ENCODE data around the gene KCNMA1. TPM values are rescaled to one million over a fixed set of nuclear protein-coding genes. Genes with fewer than 3 reads are reported as not detected.

The KCNMA1 gene
- total RNA-seq, 4 donors from 2014 or later = 4.6 to 10.5 (median 7.8) TPM

DNA sequence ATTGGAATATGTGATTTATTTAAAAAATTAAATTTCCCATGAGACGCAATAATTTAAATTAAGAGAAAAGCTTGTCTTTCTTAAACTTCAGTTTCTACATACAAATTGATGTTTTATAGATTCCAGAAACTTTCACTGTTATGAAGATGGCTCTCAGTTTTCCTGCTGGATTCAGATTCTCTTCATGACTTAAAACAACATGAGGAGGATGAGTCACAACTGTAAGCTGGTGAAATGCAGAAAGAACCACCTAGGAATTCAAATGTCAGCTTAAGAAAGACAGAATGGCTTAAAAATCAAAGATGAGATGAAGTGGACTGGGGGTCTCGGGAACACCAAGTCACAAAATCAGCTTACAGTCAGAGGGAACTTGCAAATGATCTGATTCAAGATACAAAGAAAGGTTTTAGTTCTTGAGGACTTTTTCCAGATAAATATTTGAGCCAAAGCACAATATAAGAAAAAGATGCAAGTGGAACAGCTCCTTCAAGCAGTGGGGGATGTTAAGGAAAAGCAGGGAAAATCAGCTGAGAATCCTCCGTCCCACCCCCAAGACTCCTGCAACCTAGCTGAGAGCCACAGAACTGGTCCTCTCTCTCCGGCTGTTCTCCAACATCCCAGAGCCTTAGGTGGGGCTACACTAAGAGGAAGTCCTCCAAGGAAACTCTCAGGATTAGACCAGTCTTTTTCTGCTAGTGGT is 279.8 kb downstream of the KCNMA1 start:
- WGBS = 89% methylated on average over 4 of the region's 4 CpGs
- Histone ChIP-seq H3K36me3 (no peaks in the 10 kb centered on the region), H3K27me3 (no peaks in the 10 kb centered on the region), H3K4me3 (no peak overlapping the region), H3K9me3 (no peaks in the 10 kb centered on the region), H3K27ac (no peak overlapping the region), H3K4me1 (no peaks in the 10 kb centered on the region)
- DNase-seq (ENCODE audit: low spot score in 2 of 2) = no peak
- TF ChIP-seq CTCF (IDR thresholded peaks at IDR 0.05) (no peak), POLR2AphosphoS5 (IDR thresholded peaks at IDR 0.05) (no peak), POLR2A (IDR thresholded peaks at IDR 0.05) (no peak), EP300 (IDR thresholded peaks at IDR 0.05) (no peak)

DNA sequence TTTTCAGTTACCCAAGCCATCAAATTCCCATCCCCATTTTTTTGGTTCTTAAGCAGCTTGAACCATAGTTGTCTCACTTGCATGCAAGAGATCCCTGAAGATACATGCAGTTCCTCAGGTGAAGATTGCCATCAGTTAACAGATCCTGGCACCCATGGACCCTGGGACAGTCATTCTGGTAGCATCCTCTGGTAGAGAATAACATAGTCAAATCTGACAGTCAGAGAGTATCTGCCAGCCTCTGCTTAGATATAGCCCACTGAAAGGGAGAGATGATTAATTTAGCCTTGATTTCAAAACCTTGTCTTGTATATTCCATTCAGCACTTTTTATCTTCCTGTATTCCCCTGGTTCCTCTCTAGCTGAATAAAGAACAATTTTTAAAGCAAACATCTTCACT is 280.4 kb downstream of the KCNMA1 start:
- Histone ChIP-seq H3K27me3 (no peaks in the 10 kb centered on the region), H3K9me3 (no peaks in the 10 kb centered on the region), H3K27ac (no peak overlapping the region), H3K36me3 (no peaks in the 10 kb centered on the region), H3K4me1 (no peaks in the 10 kb centered on the region), H3K4me3 (no peak overlapping the region)
- TF ChIP-seq POLR2A (IDR thresholded peaks at IDR 0.05) (no peak), CTCF (IDR thresholded peaks at IDR 0.05) (no peak), POLR2AphosphoS5 (IDR thresholded peaks at IDR 0.05) (no peak), EP300 (IDR thresholded peaks at IDR 0.05) (no peak)
- DNase-seq (ENCODE audit: low spot score in 2 of 2) = no peak

- TF ChIP-seq CTCF (IDR thresholded peaks at IDR 0.05) (no peak), EP300 (IDR thresholded peaks at IDR 0.05) (no peak), POLR2A (IDR thresholded peaks at IDR 0.05) (no peak), POLR2AphosphoS5 (IDR thresholded peaks at IDR 0.05) (no peak)
- Histone ChIP-seq H3K4me1 (peaks cover 4% of the 10 kb centered on the region), H3K36me3 (no peaks in the 10 kb centered on the region), H3K4me3 (no peak overlapping the region), H3K27ac (no peak overlapping the region), H3K27me3 (no peaks in the 10 kb centered on the region), H3K9me3 (no peaks in the 10 kb centered on the region)
- WGBS = 53% methylated on average over 4 of the region's 4 CpGs
- no peak for DNase-seq (ENCODE audit: low spot score in 2 of 2)
Observed at GRCh38 chr10:77355844-77356243, 281.8 kb downstream of the KCNMA1 start.

GRCh38 chr10:77351386-77351785 is 286.2 kb downstream of the KCNMA1 start:
- peaks cover 6% of the 10 kb centered on the region for H3K4me1 ChIP-seq
- no peaks in the 10 kb centered on the region for H3K27me3 ChIP-seq
- H3K4me3 ChIP-seq = no peak overlapping the region
- no peak for DNase-seq (ENCODE audit: low spot score in 2 of 2)
- no peaks in the 10 kb centered on the region for H3K9me3 ChIP-seq
- no peaks in the 10 kb centered on the region for H3K36me3 ChIP-seq
- TF ChIP-seq EP300 (IDR thresholded peaks at IDR 0.05) = no peak
- no peak for TF ChIP-seq POLR2AphosphoS5 (IDR thresholded peaks at IDR 0.05)
- no peak for TF ChIP-seq POLR2A (IDR thresholded peaks at IDR 0.05)
- TF ChIP-seq CTCF (IDR thresholded peaks at IDR 0.05) = no peak
- no peak overlapping the region for H3K27ac ChIP-seq

DNA sequence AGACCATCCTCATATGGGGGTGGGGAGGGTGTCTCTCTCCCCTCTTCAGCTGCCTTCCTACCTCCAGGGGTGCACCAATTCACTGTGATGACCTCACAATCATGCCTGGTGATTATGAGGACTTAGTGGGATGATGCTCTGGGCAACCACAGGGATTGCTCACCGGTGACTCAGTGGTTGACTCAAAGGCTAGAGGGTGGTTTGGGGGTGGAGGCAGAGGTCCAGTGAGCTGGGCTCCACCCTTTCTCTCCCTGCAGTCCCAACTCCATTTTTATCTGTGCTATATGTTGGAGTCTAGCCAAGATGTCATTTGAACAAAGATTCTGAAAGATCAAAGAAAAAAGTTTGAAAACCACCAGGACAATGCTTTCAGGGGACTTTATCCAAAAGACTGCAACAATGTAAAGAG is 286.9 kb downstream of the KCNMA1 start:
- Histone ChIP-seq H3K9me3 (no peaks in the 10 kb centered on the region), H3K27ac (no peak overlapping the region), H3K4me1 (peaks cover 6% of the 10 kb centered on the region), H3K27me3 (no peaks in the 10 kb centered on the region), H3K36me3 (no peaks in the 10 kb centered on the region), H3K4me3 (no peak overlapping the region)
- WGBS = 69% methylated on average over 1 of the region's 1 CpG
- TF ChIP-seq POLR2A (IDR thresholded peaks at IDR 0.05) (no peak), POLR2AphosphoS5 (IDR thresholded peaks at IDR 0.05) (no peak), CTCF (IDR thresholded peaks at IDR 0.05) (no peak), EP300 (IDR thresholded peaks at IDR 0.05) (no peak)
- no peak for DNase-seq (ENCODE audit: low spot score in 2 of 2)
